Measurements from ENCODE around the gene RBM28. TPM values are rescaled to one million over a fixed set of nuclear protein-coding genes. Genes with fewer than 3 reads are reported as not detected.
A peak's percentile ranks its signal among the peaks of the same experiment; 100 is the strongest.

The RBM28 gene
- total RNA-seq, 2 donors from 2014 or later = 13.8 to 29.7 TPM

GRCh38 chr7:128389618-128390329 is 46.1 kb upstream of the RBM28 start:
- H3K9me3 ChIP-seq = no peaks in the 10 kb centered on the region
- no peak overlapping the region for H3K4me3 ChIP-seq
- H3K4me1 ChIP-seq (replicated peaks) = no peaks in the 10 kb centered on the region
- no peak overlapping the region for H3K27ac ChIP-seq
- 72% methylated on average over 9 of the region's 9 CpGs for WGBS
- no peak for DNase-seq (ENCODE audit: low spot score)
- no peak for TF ChIP-seq CTCF (IDR thresholded peaks at IDR 0.05)
- no peak for TF ChIP-seq POLR2A (IDR thresholded peaks at IDR 0.05)
- intact Hi-C loops (cut with DNase I) = no loop called here
- H3K27me3 ChIP-seq (replicated peaks; ENCODE audit: insufficient read depth) = no peaks in the 10 kb centered on the region
- H3K36me3 ChIP-seq = peaks cover 3 to 17% of the 10 kb centered on the region in 2 donors

- TF ChIP-seq POLR2A (IDR thresholded peaks at IDR 0.05) = no peak
- no peak for TF ChIP-seq CTCF (IDR thresholded peaks at IDR 0.05)
- no peak for TF ChIP-seq POLR2AphosphoS5 (IDR thresholded peaks at IDR 0.05)
- DNase-seq (ENCODE audit: low spot score) = no peak
- intact Hi-C loops (cut with DNase I) = no loop called here
Measured at GRCh38 chr7:128389085-128389617, 45.4 kb upstream of the RBM28 start.

DNA sequence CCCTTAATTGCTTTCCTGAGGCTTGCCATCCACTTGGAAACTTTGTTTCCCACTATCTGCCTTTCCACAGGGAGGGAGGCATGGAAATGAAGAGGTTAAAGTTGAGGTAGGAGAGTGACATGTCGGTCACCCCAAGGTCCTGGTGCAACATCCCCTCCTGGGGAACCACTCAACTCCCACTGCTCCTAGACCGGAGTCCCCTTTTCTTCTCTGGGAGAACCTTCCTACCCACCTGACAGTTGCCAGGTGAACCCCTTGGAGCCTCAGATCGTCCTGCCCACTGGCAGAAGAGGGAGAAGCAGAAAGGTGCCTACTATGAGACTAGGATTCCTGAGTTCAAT is 44.4 kb upstream of the RBM28 start:
- 47% methylated on average over 3 of the region's 3 CpGs for whole genome bisulfite sequencing
- DNase-seq (ENCODE audit: low spot score) = no peak
- TF ChIP-seq POLR2AphosphoS5 (IDR thresholded peaks at IDR 0.05) = no peak
- no peak for TF ChIP-seq CTCF (IDR thresholded peaks at IDR 0.05)
- TF ChIP-seq POLR2A (IDR thresholded peaks at IDR 0.05) = no peak
- Histone ChIP-seq H3K9me3 (no peaks in the 10 kb centered on the region), H3K27me3 (replicated peaks; ENCODE audit: insufficient read depth) (no peaks in the 10 kb centered on the region), H3K4me3 (no peak overlapping the region), H3K27ac (no peak overlapping the region), H3K4me1 (replicated peaks) (no peaks in the 10 kb centered on the region), H3K36me3 (peaks cover 3 to 5% of the 10 kb centered on the region in 2 donors)
- intact Hi-C loops (cut with DNase I) = no loop called here

More at GRCh38 chr7:128389085-128389617, 45.4 kb upstream of the RBM28 start:
- H3K27ac ChIP-seq = no peak overlapping the region
- H3K4me3 ChIP-seq = no peak overlapping the region
- H3K9me3 ChIP-seq = no peaks in the 10 kb centered on the region
- peaks cover 3 to 13% of the 10 kb centered on the region in 2 donors for H3K36me3 ChIP-seq
- H3K27me3 ChIP-seq (replicated peaks; ENCODE audit: insufficient read depth) = no peaks in the 10 kb centered on the region
- H3K4me1 ChIP-seq (replicated peaks) = no peaks in the 10 kb centered on the region
- WGBS = 47% methylated on average over 2 of the region's 2 CpGs

DNA sequence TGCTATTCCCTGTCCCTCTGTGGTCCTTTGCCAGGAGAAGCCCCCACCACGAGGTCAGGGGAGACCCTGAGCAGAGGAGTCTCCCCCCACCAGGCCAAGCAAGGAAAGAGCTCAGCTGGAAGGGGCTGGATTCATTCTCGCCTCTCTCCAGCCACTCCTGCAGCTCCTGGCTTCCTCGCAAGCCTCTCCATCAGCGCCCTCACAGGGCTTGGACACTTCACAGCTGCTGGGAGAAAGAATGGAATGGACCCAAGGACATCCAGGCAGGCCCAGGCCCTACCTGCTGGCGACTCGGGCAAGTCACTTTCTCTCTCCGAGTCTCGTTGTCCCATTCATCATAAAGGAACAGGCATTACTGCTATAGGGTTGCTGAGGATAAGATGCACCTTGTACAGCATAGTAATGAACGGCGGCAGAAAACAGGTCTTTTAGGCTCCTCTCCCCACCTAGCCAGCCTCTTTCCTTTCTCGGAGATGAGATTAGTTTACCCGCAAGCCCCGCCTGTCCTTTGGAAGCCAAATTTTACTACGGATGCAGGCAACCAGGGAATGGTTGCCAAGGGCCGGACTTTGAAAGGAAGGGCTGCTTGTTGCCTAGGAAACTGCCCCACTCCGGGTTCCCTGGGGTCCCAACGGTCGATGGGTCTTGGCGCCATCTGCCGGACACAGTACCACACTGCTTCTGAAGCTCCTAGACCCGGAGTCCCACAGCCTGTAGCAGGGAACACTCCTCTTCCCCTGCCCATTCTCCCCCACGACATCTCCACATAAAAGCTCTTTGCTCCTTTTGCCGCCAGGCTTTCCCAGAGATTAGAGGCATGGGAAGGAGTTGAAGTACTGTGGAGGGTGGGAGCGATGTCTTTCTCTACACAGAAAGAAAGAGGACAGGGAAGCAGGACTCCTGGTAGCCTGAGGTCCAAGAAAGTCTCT is 43.8 kb upstream of the RBM28 start:
- intact Hi-C loops (cut with DNase I) = loop anchor here (2.0 kb wide), 1 partner anchor 39 kb away; no protein-coding TSS in a partner anchor
- Histone ChIP-seq H3K36me3 (peaks cover 0 to under 1% of the 10 kb centered on the region in 2 donors), H3K27ac (no peak overlapping the region), H3K9me3 (no peaks in the 10 kb centered on the region), H3K4me1 (replicated peaks) (no peaks in the 10 kb centered on the region), H3K4me3 (no peak overlapping the region), H3K27me3 (replicated peaks; ENCODE audit: insufficient read depth) (no peaks in the 10 kb centered on the region)
- peak; percentile 44 for DNase-seq (ENCODE audit: low spot score)
- TF ChIP-seq CTCF (IDR thresholded peaks at IDR 0.05) = peak; percentile 62 to 77 (median 64)
- no peak for TF ChIP-seq POLR2A (IDR thresholded peaks at IDR 0.05)
- 23% methylated on average over 24 of the region's 24 CpGs for WGBS
